Osteoblast (primary cell): Measurements from ENCODE around the gene CD80. TPM values are rescaled to one million over a fixed set of nuclear protein-coding genes. Genes with fewer than 3 reads are reported as not detected.
"Not testable (repeated sequence)": the region's sequence is repeated elsewhere in the genome, so short reads cannot be mapped to it uniquely, and the experiment has no call there.

Experiments
- DNase-seq: peaks from one replicate; pipeline ENCODE4 v3.0.0; 2011; ENCODE audit warnings: low spot score, mixed read lengths; ENCODE audit not compliant: insufficient read length; ENCODE audit errors: missing footprints
- H2AFZ ChIP-seq: 2 replicates; pipeline ENCODE4 v1.6.0; 2011; ENCODE audit warnings: mild to moderate bottlenecking, low read length
- H3K27ac ChIP-seq: 2 replicates; pipeline ENCODE4 v1.5.1; 2011; ENCODE audit warnings: mild to moderate bottlenecking, low read depth, low read length, moderate library complexity
- H3K27me3 ChIP-seq: 2 replicates; pipeline ENCODE4 v1.6.0; 2012; ENCODE audit warnings: mild to moderate bottlenecking, control low read depth, inconsistent platforms, low read length, moderate library complexity; ENCODE audit not compliant: insufficient read depth
- H3K36me3 ChIP-seq: 2 replicates; pipeline ENCODE4 v1.5.1; 2011; ENCODE audit warnings: mild to moderate bottlenecking, low read length, control low read depth, moderate library complexity; ENCODE audit not compliant: insufficient read depth
- H3K4me1 ChIP-seq: 2 replicates; pipeline ENCODE4 v1.5.1; 2011; ENCODE audit warnings: mild to moderate bottlenecking, low read length, control low read depth, moderate library complexity; ENCODE audit not compliant: insufficient read depth
- H3K4me2 ChIP-seq: 2 replicates; pipeline ENCODE4 v1.6.0; 2011; ENCODE audit warnings: mild to moderate bottlenecking, low read length; ENCODE audit not compliant: insufficient read depth
- H3K4me3 ChIP-seq: fragments of 200-600 bp; sonication (generic); 3 replicates; pipeline ENCODE4 v1.5.1; 2012; ENCODE audit warnings: mild to moderate bottlenecking, low read length, inconsistent platforms; ENCODE audit not compliant: insufficient read depth
- H3K79me2 ChIP-seq: 2 replicates; pipeline ENCODE4 v1.6.0; 2012; ENCODE audit warnings: mild to moderate bottlenecking, low read length, control low read depth, inconsistent platforms; ENCODE audit not compliant: insufficient read depth
- H3K9me3 ChIP-seq: 2 replicates; pipeline ENCODE4 v1.5.1; 2011; ENCODE audit warnings: low read depth, low read length, control low read depth
- H4K20me1 ChIP-seq: 2 replicates; pipeline ENCODE4 v1.6.0; 2012; ENCODE audit warnings: mild to moderate bottlenecking, low read length, control low read depth; ENCODE audit not compliant: insufficient read depth
- CTCF ChIP-seq: IDR thresholded peaks from 2 replicates; pipeline ENCODE4 v1.5.1; 2011; ENCODE audit warnings: mild to moderate bottlenecking, low read depth, low read length, moderate library complexity; ENCODE audit errors: extremely low read depth
- total RNA-seq: library from RNA; depleted of rRNA; stranded (reverse); fragments of >200 nt; gene quantifications from 2 replicates; pipeline ENCODE4 v1.2.3, GENCODE V29; 2012

The CD80 gene
- total RNA-seq, 1 donor = 2.5 TPM

GRCh38 chr3:119571688-119572087 is 12.3 kb upstream of the CD80 start:
- no peaks in the 10 kb centered on the region for H3K36me3 ChIP-seq
- H3K9me3 ChIP-seq = no peaks in the 10 kb centered on the region
- TF ChIP-seq CTCF = no peak
- no peak overlapping the region for H3K27ac ChIP-seq
- H3K4me1 ChIP-seq = no peaks in the 10 kb centered on the region
- H3K4me3 ChIP-seq = no peak overlapping the region
- no peaks in the 10 kb centered on the region for H4K20me1 ChIP-seq
- no peaks in the 10 kb centered on the region for H3K27me3 ChIP-seq
- H3K4me2 ChIP-seq = no peak overlapping the region
- H3K79me2 ChIP-seq = no peaks in the 10 kb centered on the region
- no peak for DNase-seq
- H2AFZ ChIP-seq = no peak overlapping the region

GRCh38 chr3:119571230-119571629 is 11.8 kb upstream of the CD80 start:
- H3K9me3 ChIP-seq = no peaks in the 10 kb centered on the region
- no peak overlapping the region for H3K27ac ChIP-seq
- H3K79me2 ChIP-seq = no peaks in the 10 kb centered on the region
- H3K4me2 ChIP-seq = no peak overlapping the region
- H3K36me3 ChIP-seq = no peaks in the 10 kb centered on the region
- no peaks in the 10 kb centered on the region for H4K20me1 ChIP-seq
- H3K4me3 ChIP-seq = no peak overlapping the region
- H3K27me3 ChIP-seq = no peaks in the 10 kb centered on the region
- DNase-seq = no peak
- no peak for TF ChIP-seq CTCF
- no peaks in the 10 kb centered on the region for H3K4me1 ChIP-seq
- no peak overlapping the region for H2AFZ ChIP-seq

GRCh38 chr3:119570229-119570628 is 10.8 kb upstream of the CD80 start:
- no peak for DNase-seq
- H3K4me2 ChIP-seq = no peak overlapping the region
- no peaks in the 10 kb centered on the region for H3K9me3 ChIP-seq
- no peaks in the 10 kb centered on the region for H3K79me2 ChIP-seq
- no peak overlapping the region for H2AFZ ChIP-seq
- no peak for TF ChIP-seq CTCF
- H3K27me3 ChIP-seq = no peaks in the 10 kb centered on the region
- H3K4me3 ChIP-seq = no peak overlapping the region
- H3K36me3 ChIP-seq = no peaks in the 10 kb centered on the region
- no peaks in the 10 kb centered on the region for H3K4me1 ChIP-seq
- H3K27ac ChIP-seq = no peak overlapping the region
- no peaks in the 10 kb centered on the region for H4K20me1 ChIP-seq

GRCh38 chr3:119569156-119569555 is 9.7 kb upstream of the CD80 start:
- no peak overlapping the region for H2AFZ ChIP-seq
- H3K36me3 ChIP-seq = no peaks in the 10 kb centered on the region
- no peaks in the 10 kb centered on the region for H4K20me1 ChIP-seq
- H3K79me2 ChIP-seq = no peaks in the 10 kb centered on the region
- TF ChIP-seq CTCF = no peak
- no peak overlapping the region for H3K4me3 ChIP-seq
- no peak overlapping the region for H3K4me2 ChIP-seq
- no peaks in the 10 kb centered on the region for H3K4me1 ChIP-seq
- no peaks in the 10 kb centered on the region for H3K9me3 ChIP-seq
- no peak for DNase-seq
- H3K27ac ChIP-seq = no peak overlapping the region
- H3K27me3 ChIP-seq = no peaks in the 10 kb centered on the region

GRCh38 chr3:119563334-119563733 is 3.9 kb upstream of the CD80 start:
- DNase-seq, H3K9me3 ChIP-seq, H4K20me1 ChIP-seq, H3K4me1 ChIP-seq, H3K4me3 ChIP-seq, H3K79me2 ChIP-seq, H3K36me3 ChIP-seq, H3K27me3 ChIP-seq, H2AFZ ChIP-seq, H3K27ac ChIP-seq, H3K4me2 ChIP-seq: not testable (repeated sequence)
